ENCODE data around the gene SHE. TPM values are rescaled to one million over a fixed set of nuclear protein-coding genes. Genes with fewer than 3 reads are reported as not detected.

Gene SHE
- total RNA-seq, 2 experiments from 2014 or later: not detected

GRCh38 chr1:154468535-154469250, 33.5 kb downstream of the SHE start:
- Mint-ChIP-seq H3K4me3 (no peak overlapping the region), H3K27ac (no peak overlapping the region), H3K27me3 (no peaks in the 10 kb centered on the region), H3K9me3 (no peaks in the 10 kb centered on the region), H3K36me3 (ENCODE audit: low read depth) (peaks cover 1% of the 10 kb centered on the region), H3K4me1 (peaks cover 43% of the 10 kb centered on the region)
- no peak for DNase-seq
- CTCF ChIA-PET: interaction anchor here (1.2 kb wide), 1 partner anchor 12 kb away, joined by 3 read pairs; no protein-coding TSS in a partner anchor
- POLR2A ChIA-PET: no interaction called here

- no peak overlapping the region for H3K4me3 Mint-ChIP-seq
- H3K4me1 Mint-ChIP-seq: peaks cover 53% of the 10 kb centered on the region
- POLR2A ChIA-PET: no interaction called here
- no peaks in the 10 kb centered on the region for H3K27me3 Mint-ChIP-seq
- H3K9me3 Mint-ChIP-seq: no peaks in the 10 kb centered on the region
- peaks cover 2% of the 10 kb centered on the region for H3K36me3 Mint-ChIP-seq (ENCODE audit: low read depth)
- no peak for DNase-seq
- CTCF ChIA-PET: interaction anchor here (0.6 to 1.6 kb wide), 7 partner anchors 12 to 608 kb away, joined by 3 to 4 read pairs (median 3); no protein-coding TSS in a partner anchor
- H3K27ac Mint-ChIP-seq: peak overlapping the region; percentile 20
Observed at GRCh38 chr1:154467434-154468102, 34.6 kb downstream of the SHE start.

GRCh38 chr1:154466921-154467417, 35.2 kb downstream of the SHE start:
- Mint-ChIP-seq H3K9me3 (no peaks in the 10 kb centered on the region), H3K27ac (no peak overlapping the region), H3K4me3 (no peak overlapping the region), H3K27me3 (no peaks in the 10 kb centered on the region), H3K36me3 (ENCODE audit: low read depth) (peaks cover 2% of the 10 kb centered on the region), H3K4me1 (peaks cover 56% of the 10 kb centered on the region)
- POLR2A ChIA-PET: no interaction called here
- DNase-seq: no peak
- CTCF ChIA-PET: interaction anchor here (0.7 to 1.6 kb wide), 5 partner anchors 12 to 624 kb away, joined by 3 to 4 read pairs (median 3); no protein-coding TSS in a partner anchor

GRCh38 chr1:154466206-154466605, 36.0 kb downstream of the SHE start:
- no peak for DNase-seq
- Mint-ChIP-seq H3K4me3 (no peak overlapping the region), H3K36me3 (ENCODE audit: low read depth) (peaks cover 2% of the 10 kb centered on the region), H3K27me3 (no peaks in the 10 kb centered on the region), H3K27ac (no peak overlapping the region), H3K4me1 (peaks cover 60% of the 10 kb centered on the region), H3K9me3 (no peaks in the 10 kb centered on the region)
- ChIA-PET POLR2A (no interaction called here), CTCF (interaction anchor here (0.7 to 1.2 kb wide), 3 partner anchors 8 to 94 kb away, joined by 3 read pairs; no protein-coding TSS in a partner anchor)

DNA sequence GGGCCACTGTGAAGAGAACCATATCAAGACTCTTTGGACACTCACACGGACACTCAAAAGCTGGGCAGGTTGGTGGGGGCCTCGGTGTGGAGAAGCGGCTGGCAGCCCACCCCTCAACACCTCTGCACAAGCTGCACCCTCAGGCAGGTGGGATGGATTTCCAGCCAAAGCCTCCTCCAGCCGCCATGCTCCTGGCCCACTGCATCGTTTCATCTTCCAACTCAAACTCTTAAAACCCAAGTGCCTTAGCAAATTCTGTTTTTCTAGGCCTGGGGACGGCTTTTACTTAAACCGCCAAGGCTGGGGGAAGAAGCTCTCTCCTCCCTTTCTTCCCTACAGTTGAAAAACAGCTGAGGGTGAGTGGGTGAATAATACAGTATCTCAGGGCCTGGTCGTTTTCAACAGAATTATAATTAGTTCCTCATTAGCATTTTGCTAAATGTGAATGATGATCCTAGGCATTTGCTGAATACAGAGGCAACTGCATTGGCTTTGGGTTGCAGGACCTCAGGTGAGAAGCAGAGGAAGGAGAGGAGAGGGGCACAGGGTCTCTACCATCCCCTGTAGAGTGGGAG, 36.5 kb downstream of the SHE start:
- peaks cover 64% of the 10 kb centered on the region for H3K4me1 Mint-ChIP-seq
- CTCF ChIA-PET: interaction anchor here (0.7 to 1.2 kb wide), 5 partner anchors 8 to 141 kb away, joined by 3 read pairs; no protein-coding TSS in a partner anchor
- no peaks in the 10 kb centered on the region for H3K27me3 Mint-ChIP-seq
- no peaks in the 10 kb centered on the region for H3K9me3 Mint-ChIP-seq
- no peak overlapping the region for H3K4me3 Mint-ChIP-seq
- H3K27ac Mint-ChIP-seq: no peak overlapping the region
- POLR2A ChIA-PET: interaction anchor here (0.7 kb wide), 1 partner anchor 127 kb away, joined by 3 read pairs; no protein-coding TSS in a partner anchor
- H3K36me3 Mint-ChIP-seq (ENCODE audit: low read depth): peaks cover 2% of the 10 kb centered on the region
- DNase-seq: no peak

GRCh38 chr1:154463512-154463990, 38.7 kb downstream of the SHE start:
- H3K9me3 Mint-ChIP-seq: no peaks in the 10 kb centered on the region
- H3K27ac Mint-ChIP-seq: peak overlapping the region; percentile 78
- peaks cover 2% of the 10 kb centered on the region for H3K36me3 Mint-ChIP-seq (ENCODE audit: low read depth)
- peak; percentile 74 for DNase-seq
- H3K4me1 Mint-ChIP-seq: peaks cover 71% of the 10 kb centered on the region
- H3K4me3 Mint-ChIP-seq: no peak overlapping the region
- POLR2A ChIA-PET: interaction anchor here (0.5 to 0.9 kb wide), 3 partner anchors 9 to 25 kb away, joined by 3 to 5 read pairs (median 4); no protein-coding TSS in a partner anchor
- CTCF ChIA-PET: interaction anchor here (0.7 to 1.7 kb wide), 10 partner anchors 8 to 244 kb away, joined by 3 to 5 read pairs (median 3); no protein-coding TSS in a partner anchor
- H3K27me3 Mint-ChIP-seq: no peaks in the 10 kb centered on the region

DNA sequence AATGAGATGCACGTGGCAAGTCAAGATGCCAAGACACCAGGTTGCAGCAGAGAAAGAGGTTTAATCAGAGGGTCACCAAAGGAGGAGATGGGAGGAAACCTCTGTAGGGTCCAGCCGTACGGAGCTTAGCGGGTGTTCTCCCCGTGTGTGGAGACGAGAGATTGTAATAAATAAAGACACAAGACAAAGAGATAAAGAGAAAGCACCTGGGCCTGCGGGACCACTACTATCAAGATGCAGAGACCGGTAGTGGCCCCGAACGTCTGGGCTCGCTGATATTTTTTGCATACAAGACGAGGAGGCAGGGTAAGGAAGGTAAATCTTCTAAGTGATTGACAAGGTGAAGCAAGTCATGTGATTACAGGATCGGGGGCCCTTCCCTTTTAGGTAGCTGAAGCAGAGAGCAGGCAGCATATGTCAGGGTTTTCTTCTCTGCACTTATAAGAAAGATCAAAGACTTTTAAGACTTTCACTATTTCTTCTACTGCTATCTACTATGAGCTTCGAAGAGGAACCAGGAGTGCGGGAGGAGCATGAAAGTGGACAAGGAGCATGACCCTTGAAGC, 41.4 kb downstream of the SHE start:
- H3K36me3 Mint-ChIP-seq (ENCODE audit: low read depth): peaks cover 10% of the 10 kb centered on the region

DNA sequence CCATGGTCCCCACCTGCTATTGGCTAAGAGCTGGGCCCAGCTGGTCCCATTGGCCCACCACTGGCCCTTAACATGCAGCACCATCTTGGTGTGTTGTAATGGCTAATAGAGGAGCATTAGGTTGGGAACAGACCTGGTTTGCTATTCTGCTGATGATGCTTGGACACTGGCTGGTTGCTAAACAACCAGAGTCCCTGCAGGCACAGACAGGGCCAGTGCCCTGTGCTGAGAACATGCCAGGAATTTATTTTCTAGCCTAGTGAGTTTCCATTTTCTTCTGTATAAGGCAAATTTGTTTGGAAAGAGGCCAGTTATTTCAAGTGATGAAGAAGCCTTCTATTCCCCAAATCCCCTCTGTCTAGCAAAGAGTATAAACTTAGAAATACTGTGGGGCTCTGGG, 43.1 kb downstream of the SHE start:
- Mint-ChIP-seq H3K4me3 (no peak overlapping the region), H3K27me3 (no peaks in the 10 kb centered on the region), H3K27ac (no peak overlapping the region), H3K4me1 (peaks cover 41% of the 10 kb centered on the region), H3K9me3 (no peaks in the 10 kb centered on the region), H3K36me3 (ENCODE audit: low read depth) (peaks cover 16% of the 10 kb centered on the region)
- ChIA-PET POLR2A (no interaction called here), CTCF (interaction anchor here (0.6 to 1.1 kb wide), 5 partner anchors 13 to 485 kb away, joined by 3 to 4 read pairs (median 3); no protein-coding TSS in a partner anchor)
- no peak for DNase-seq

More for the DNA sequence above, 41.4 kb downstream of the SHE start:
- Mint-ChIP-seq H3K4me1 (peaks cover 45% of the 10 kb centered on the region), H3K27ac (no peak overlapping the region), H3K27me3 (no peaks in the 10 kb centered on the region), H3K4me3 (peak overlapping the region; percentile 14), H3K9me3 (no peaks in the 10 kb centered on the region)
- no peak for DNase-seq
- ChIA-PET POLR2A (no interaction called here), CTCF (interaction anchor here (1.2 kb wide), 1 partner anchor 126 kb away, joined by 3 read pairs; no protein-coding TSS in a partner anchor)

DNA sequence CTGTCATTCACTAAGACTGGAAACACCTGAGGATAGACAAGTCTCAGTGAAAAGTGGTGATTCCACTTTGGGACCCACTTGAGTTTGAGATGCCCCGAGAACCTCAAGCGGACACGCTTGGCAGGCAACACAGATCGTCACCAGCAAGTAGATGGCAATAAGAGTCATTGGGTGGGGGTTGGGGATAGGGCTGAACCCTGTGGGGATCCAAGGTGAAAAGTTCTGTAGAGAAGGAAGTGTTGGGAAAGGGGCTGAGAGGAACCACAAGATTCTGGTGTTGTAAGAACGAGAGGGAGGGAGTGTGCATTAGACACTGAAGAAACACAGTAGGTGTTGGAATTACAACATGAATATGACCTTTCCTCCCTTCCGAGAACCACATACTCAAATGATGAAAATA, 45.6 kb downstream of the SHE start:
- Mint-ChIP-seq H3K4me1 (peaks cover 33% of the 10 kb centered on the region), H3K27ac (no peak overlapping the region), H3K36me3 (ENCODE audit: low read depth) (peaks cover 19% of the 10 kb centered on the region), H3K27me3 (peaks cover 10% of the 10 kb centered on the region), H3K9me3 (no peaks in the 10 kb centered on the region), H3K4me3 (no peak overlapping the region)
- no peak for DNase-seq
- ChIA-PET POLR2A (no interaction called here), CTCF (interaction anchor here (0.6 to 0.7 kb wide), 2 partner anchors 14 to 1637 kb away, joined by 3 to 4 read pairs; no protein-coding TSS in a partner anchor)

- ChIA-PET CTCF (interaction anchor here (0.6 to 3.0 kb wide), 7 partner anchors 9 to 709 kb away, joined by 3 to 8 read pairs (median 3); no protein-coding TSS in a partner anchor), POLR2A (interaction anchor here (0.5 kb wide), 1 partner anchor 38 kb away, joined by 3 read pairs; no protein-coding TSS in a partner anchor)
- Mint-ChIP-seq H3K4me3 (no peak overlapping the region), H3K27ac (no peak overlapping the region), H3K27me3 (peaks cover 16% of the 10 kb centered on the region), H3K4me1 (peaks cover 22% of the 10 kb centered on the region), H3K9me3 (no peaks in the 10 kb centered on the region), H3K36me3 (ENCODE audit: low read depth) (peaks cover 19% of the 10 kb centered on the region)
- no peak for DNase-seq
Observed at GRCh38 chr1:154454386-154455120, 47.7 kb downstream of the SHE start.

- Mint-ChIP-seq H3K4me1 (peaks cover 22% of the 10 kb centered on the region), H3K27me3 (peaks cover 16% of the 10 kb centered on the region), H3K36me3 (ENCODE audit: low read depth) (peaks cover 19% of the 10 kb centered on the region), H3K4me3 (no peak overlapping the region), H3K27ac (no peak overlapping the region), H3K9me3 (no peaks in the 10 kb centered on the region)
- POLR2A ChIA-PET: no interaction called here
- DNase-seq: no peak
- CTCF ChIA-PET: interaction anchor here (0.6 to 3.0 kb wide), 5 partner anchors 8 to 292 kb away, joined by 3 to 8 read pairs (median 3); no protein-coding TSS in a partner anchor
Observed at GRCh38 chr1:154453574-154454352, 48.4 kb downstream of the SHE start.

All from activated CD4-positive, alpha-beta T cell treated with anti-CD3 and anti-CD28 coated beads, Interleukin-2, amount 10 ng/mL, durations not matched to agents 7 days and 5 days (primary cell).